KOPT-K1 (cell line): Measurements from ENCODE around the gene KRTAP20-3.

ENCODE experiments used
- H3K27ac ChIP-seq: fragments of 200-600 bp; sonication (generic); 2 replicates; pipeline ENCODE4 v1.5.1; 2016; ENCODE audit warnings: antibody characterized with exemption, mild to moderate bottlenecking, low read depth, low read length; ENCODE audit not compliant: poor library complexity, severe bottlenecking
- H3K36me3 ChIP-seq: fragments of 200-600 bp; sonication (generic); 2 replicates; pipeline ENCODE4 v1.5.1; 2017; ENCODE audit warnings: antibody characterized with exemption, mild to moderate bottlenecking, low read length, moderate library complexity; ENCODE audit not compliant: insufficient read depth
- H3K9me3 ChIP-seq: fragments of 200-600 bp; sonication (generic); 2 replicates; pipeline ENCODE4 v1.5.1; 2017; ENCODE audit warnings: antibody characterized with exemption, low read length, mild to moderate bottlenecking; ENCODE audit not compliant: insufficient read depth, poor library complexity, severe bottlenecking

Gene KRTAP20-3

GRCh38 chr21:30646904-30647414 is 4.3 kb downstream of the KRTAP20-3 start:
- H3K36me3 ChIP-seq: no peaks in the 10 kb centered on the region
- no peak overlapping the region for H3K27ac ChIP-seq
- H3K9me3 ChIP-seq: no peaks in the 10 kb centered on the region

- Histone ChIP-seq H3K27ac (no peak overlapping the region), H3K9me3 (no peaks in the 10 kb centered on the region), H3K36me3 (no peaks in the 10 kb centered on the region)
These were observed 10.2 kb downstream of the KRTAP20-3 start for GRCh38 chr21:30652891-30653290.

GRCh38 chr21:30668776-30669175 is 26.1 kb downstream of the KRTAP20-3 start:
- no peaks in the 10 kb centered on the region for H3K9me3 ChIP-seq
- H3K36me3 ChIP-seq: no peaks in the 10 kb centered on the region
- H3K27ac ChIP-seq: no peak overlapping the region

GRCh38 chr21:30672985-30673650 is 30.5 kb downstream of the KRTAP20-3 start:
- Histone ChIP-seq H3K36me3 (no peaks in the 10 kb centered on the region), H3K27ac (no peak overlapping the region), H3K9me3 (no peaks in the 10 kb centered on the region)

GRCh38 chr21:30674312-30674711 is 31.6 kb downstream of the KRTAP20-3 start:
- Histone ChIP-seq H3K27ac (no peak overlapping the region), H3K9me3 (no peaks in the 10 kb centered on the region), H3K36me3 (no peaks in the 10 kb centered on the region)

- Histone ChIP-seq H3K27ac (no peak overlapping the region), H3K9me3 (no peaks in the 10 kb centered on the region), H3K36me3 (no peaks in the 10 kb centered on the region)
These were observed 34.1 kb downstream of the KRTAP20-3 start for GRCh38 chr21:30676737-30677136.

- no peak overlapping the region for H3K27ac ChIP-seq
- no peaks in the 10 kb centered on the region for H3K36me3 ChIP-seq
- no peaks in the 10 kb centered on the region for H3K9me3 ChIP-seq
These were observed 37.9 kb downstream of the KRTAP20-3 start for GRCh38 chr21:30680586-30680985.

- Histone ChIP-seq H3K9me3 (no peaks in the 10 kb centered on the region), H3K36me3 (no peaks in the 10 kb centered on the region), H3K27ac (no peak overlapping the region)
These were observed 41.8 kb downstream of the KRTAP20-3 start for GRCh38 chr21:30684506-30684905.

GRCh38 chr21:30689822-30690221 is 47.2 kb downstream of the KRTAP20-3 start:
- Histone ChIP-seq H3K36me3 (no peaks in the 10 kb centered on the region), H3K9me3 (no peaks in the 10 kb centered on the region), H3K27ac (no peak overlapping the region)
